SJCRH30 (cell line): ENCODE measurements around the gene PDZK1. TPM values are rescaled to one million over a fixed set of nuclear protein-coding genes. Genes with fewer than 3 reads are reported as not detected.
"Not testable (repeated sequence)": the region's sequence is repeated elsewhere in the genome, so short reads cannot be mapped to it uniquely, and the experiment has no call there.

ENCODE experiments used
- DNase-seq, 2 experiments: peaks; one replicate each; pipeline ENCODE4 v3.0.0-alpha.2; 2015 to 2020
- H3K27ac ChIP-seq: fragments of 250-450 bp; sonication (Bioruptor Pico); 2 replicates; pipeline ENCODE4 v1.5.1; 2020; ENCODE audit warnings: mild to moderate bottlenecking, moderate library complexity
- H3K27me3 ChIP-seq: fragments of 250-450 bp; sonication (Bioruptor Pico); 2 replicates; pipeline ENCODE4 v1.5.1; 2020; ENCODE audit warnings: mild to moderate bottlenecking, moderate library complexity
- H3K36me3 ChIP-seq: fragments of 250-450 bp; sonication (Bioruptor Pico); 2 replicates; pipeline ENCODE4 v1.5.1; 2020; ENCODE audit warnings: mild to moderate bottlenecking, moderate library complexity
- H3K4me1 ChIP-seq: fragments of 250-450 bp; sonication (Bioruptor Pico); 2 replicates; pipeline ENCODE4 v1.5.1; 2020; ENCODE audit warnings: mild to moderate bottlenecking, moderate library complexity
- H3K4me3 ChIP-seq: fragments of 250-450 bp; sonication (Bioruptor Pico); 2 replicates; pipeline ENCODE4 v1.5.1; 2020; ENCODE audit warnings: mild to moderate bottlenecking, moderate library complexity
- H3K9me3 ChIP-seq: fragments of 250-450 bp; sonication (Bioruptor Pico); replicated peaks from 2 replicates; pipeline ENCODE4 v1.5.1; 2020; ENCODE audit warnings: mild to moderate bottlenecking, moderate library complexity
- total RNA-seq: library from RNA; depleted of rRNA; stranded (reverse); fragments of >200 nt; shearing (Covaris generic); gene quantifications from 2 replicates; pipeline ENCODE4 v1.2.3, GENCODE V29; 2014; rRNA removed

Gene PDZK1
- total RNA-seq, result 1.6 and 2.8 TPM in 2 replicates

GRCh38 chr1:145707183-145707867 is at the start of gene PDZK1:
Gene PDZK1, minus strand, starts transcription at chr1:145707368. Its CDS starts 19,347 bp downstream, at chr1:145688021.
- H3K4me1 ChIP-seq, result peaks cover 10% of the 10 kb centered on the region; the same call in 1 of the 2 replicates
- H3K4me3 ChIP-seq, result no peak within 1 kb of the TSS
- no peak within 1 kb of the TSS for H3K27ac ChIP-seq
- no peaks in the 10 kb centered on the region for H3K27me3 ChIP-seq
- no peaks in the 10 kb centered on the region for H3K9me3 ChIP-seq
- H3K36me3 ChIP-seq, result no peaks in the 10 kb centered on the region
- peak in 1 of 2 experiments; percentile 17 for DNase-seq

- Histone ChIP-seq H3K27ac (no peak overlapping the region), H3K4me1 (peaks cover 17% of the 10 kb centered on the region), H3K27me3 (no peaks in the 10 kb centered on the region), H3K4me3 (no peak overlapping the region), H3K9me3 (no peaks in the 10 kb centered on the region), H3K36me3 (peaks cover 6% of the 10 kb centered on the region; the same call in 1 of the 2 replicates)
- no peak for DNase-seq
Measured at GRCh38 chr1:145751491-145752037, 44.4 kb upstream of the PDZK1 start.

DNA sequence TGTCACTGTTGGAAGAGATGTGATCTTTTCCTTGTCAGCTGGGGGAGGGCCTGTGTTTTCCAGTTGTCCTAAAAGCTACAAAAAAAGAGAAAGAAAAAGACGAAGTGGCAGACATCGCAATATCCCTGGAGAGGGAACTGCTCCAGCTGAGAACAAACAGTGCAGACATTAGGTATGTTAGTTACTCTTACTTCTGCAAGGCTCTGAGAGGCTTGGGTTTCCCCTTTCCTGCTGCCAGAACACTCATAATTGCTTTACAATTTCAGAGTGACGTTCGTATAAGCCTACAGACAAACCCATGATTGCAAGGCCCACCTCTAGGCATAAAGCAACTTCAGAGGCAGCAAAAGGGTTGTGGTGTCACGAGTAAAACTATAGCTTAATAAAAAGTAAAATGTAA is 43.3 kb upstream of the PDZK1 start:
- no peak for DNase-seq
- H3K4me1 ChIP-seq, result peaks cover 17% of the 10 kb centered on the region
- H3K9me3 ChIP-seq, result no peaks in the 10 kb centered on the region
- H3K27me3 ChIP-seq, result no peaks in the 10 kb centered on the region
- no peak overlapping the region for H3K4me3 ChIP-seq
- H3K36me3 ChIP-seq, result peaks cover 6% of the 10 kb centered on the region; the same call in 1 of the 2 replicates
- no peak overlapping the region for H3K27ac ChIP-seq

- H3K27ac ChIP-seq, result peak overlapping the region; percentile 50
- H3K4me3 ChIP-seq, result no peak overlapping the region
- H3K27me3 ChIP-seq, result no peaks in the 10 kb centered on the region
- no peaks in the 10 kb centered on the region for H3K9me3 ChIP-seq
- peaks cover 17% of the 10 kb centered on the region for H3K4me1 ChIP-seq
- peak; percentile 15 to 64 for DNase-seq
- H3K36me3 ChIP-seq, result peaks cover 23% of the 10 kb centered on the region
Measured at GRCh38 chr1:145747398-145748247, 40.5 kb upstream of the PDZK1 start.

- Histone ChIP-seq H3K27me3 (no peaks in the 10 kb centered on the region), H3K27ac (no peak overlapping the region), H3K36me3 (peaks cover 21% of the 10 kb centered on the region), H3K9me3 (no peaks in the 10 kb centered on the region), H3K4me3 (no peak overlapping the region), H3K4me1 (no peaks in the 10 kb centered on the region)
- peak in 1 of 2 experiments; percentile 26 for DNase-seq
Measured at GRCh38 chr1:145740269-145740668, 33.1 kb upstream of the PDZK1 start.

GRCh38 chr1:145736191-145736590 is 29.0 kb upstream of the PDZK1 start:
- H3K27ac ChIP-seq, result no peak overlapping the region
- no peaks in the 10 kb centered on the region for H3K36me3 ChIP-seq
- no peak for DNase-seq
- no peak overlapping the region for H3K4me3 ChIP-seq
- no peaks in the 10 kb centered on the region for H3K9me3 ChIP-seq
- no peaks in the 10 kb centered on the region for H3K4me1 ChIP-seq
- H3K27me3 ChIP-seq, result no peaks in the 10 kb centered on the region

GRCh38 chr1:145730900-145731299 is 23.7 kb upstream of the PDZK1 start:
- Histone ChIP-seq H3K27me3 (no peaks in the 10 kb centered on the region), H3K36me3 (no peaks in the 10 kb centered on the region), H3K27ac (no peak overlapping the region), H3K4me1 (no peaks in the 10 kb centered on the region), H3K4me3 (no peak overlapping the region), H3K9me3 (no peaks in the 10 kb centered on the region)
- DNase-seq, result no peak

GRCh38 chr1:145730467-145730866 is 23.3 kb upstream of the PDZK1 start:
- no peak for DNase-seq
- H3K9me3 ChIP-seq, result no peaks in the 10 kb centered on the region
- H3K4me1 ChIP-seq, result no peaks in the 10 kb centered on the region
- H3K4me3 ChIP-seq, result no peak overlapping the region
- no peaks in the 10 kb centered on the region for H3K27me3 ChIP-seq
- no peaks in the 10 kb centered on the region for H3K36me3 ChIP-seq
- no peak overlapping the region for H3K27ac ChIP-seq

GRCh38 chr1:145729666-145730436 is 22.7 kb upstream of the PDZK1 start:
- Histone ChIP-seq H3K27ac (no peak overlapping the region), H3K9me3 (no peaks in the 10 kb centered on the region), H3K27me3 (no peaks in the 10 kb centered on the region), H3K4me1 (no peaks in the 10 kb centered on the region), H3K36me3 (no peaks in the 10 kb centered on the region), H3K4me3 (no peak overlapping the region)
- no peak for DNase-seq

- Histone ChIP-seq H3K4me1 (no peaks in the 10 kb centered on the region), H3K27ac (no peak overlapping the region), H3K4me3 (no peak overlapping the region), H3K27me3 (no peaks in the 10 kb centered on the region), H3K9me3 (no peaks in the 10 kb centered on the region), H3K36me3 (no peaks in the 10 kb centered on the region)
- no peak for DNase-seq
Measured at GRCh38 chr1:145729196-145729595, 22.0 kb upstream of the PDZK1 start.

DNA sequence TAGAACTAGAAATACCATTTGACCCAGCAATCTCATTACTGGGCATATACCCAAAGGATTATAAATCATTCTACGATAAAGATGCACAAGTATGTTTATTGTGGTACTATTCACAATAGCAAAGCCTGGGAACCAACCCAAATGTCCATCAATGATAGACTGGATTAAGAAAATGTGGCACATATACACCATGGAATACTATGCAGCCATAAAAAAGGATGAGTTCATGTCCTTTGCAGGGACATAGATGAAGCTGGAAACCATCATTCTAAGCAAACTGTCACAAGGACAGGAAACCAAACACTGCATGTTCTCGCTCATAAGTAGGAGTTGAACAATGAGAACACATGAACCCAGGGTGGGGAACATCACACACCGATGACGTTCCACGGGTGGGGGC is 19.0 kb upstream of the PDZK1 start:
- not testable (repeated sequence) for DNase-seq, H3K27ac ChIP-seq, H3K27me3 ChIP-seq, H3K4me3 ChIP-seq, H3K9me3 ChIP-seq, H3K36me3 ChIP-seq, H3K4me1 ChIP-seq

- no peaks in the 10 kb centered on the region for H3K36me3 ChIP-seq
- H3K4me3 ChIP-seq, result peak overlapping the region; percentile 55
- no peaks in the 10 kb centered on the region for H3K27me3 ChIP-seq
- H3K9me3 ChIP-seq, result no peaks in the 10 kb centered on the region
- H3K4me1 ChIP-seq, result peaks cover 7% of the 10 kb centered on the region
- H3K27ac ChIP-seq, result no peak overlapping the region
- DNase-seq, result peak; percentile 56 to 77
Measured at GRCh38 chr1:145720878-145721671, 13.9 kb upstream of the PDZK1 start.

DNA sequence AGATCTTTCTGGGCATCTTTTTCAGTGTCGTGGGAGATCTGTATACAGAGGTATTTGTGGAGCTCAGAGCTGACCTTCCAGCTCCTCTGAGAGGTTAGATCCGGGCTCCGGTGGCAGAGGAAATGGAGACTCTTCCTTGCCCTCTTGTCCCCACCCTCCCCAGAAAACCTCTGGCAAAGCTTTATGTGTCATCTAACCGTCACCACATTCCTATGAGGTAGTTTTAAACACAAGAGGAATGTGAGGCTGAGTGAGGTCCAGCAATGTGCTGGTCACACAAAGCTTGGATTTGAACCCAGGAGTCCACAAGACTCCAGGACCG is 13.3 kb upstream of the PDZK1 start:
- Histone ChIP-seq H3K27me3 (no peaks in the 10 kb centered on the region), H3K36me3 (no peaks in the 10 kb centered on the region), H3K9me3 (no peaks in the 10 kb centered on the region), H3K4me3 (peak overlapping the region; percentile 55), H3K27ac (no peak overlapping the region), H3K4me1 (peaks cover 7% of the 10 kb centered on the region)
- DNase-seq, result peak; percentile 7 to 27
